ENCODE data around the gene ABCC5.

DNA sequence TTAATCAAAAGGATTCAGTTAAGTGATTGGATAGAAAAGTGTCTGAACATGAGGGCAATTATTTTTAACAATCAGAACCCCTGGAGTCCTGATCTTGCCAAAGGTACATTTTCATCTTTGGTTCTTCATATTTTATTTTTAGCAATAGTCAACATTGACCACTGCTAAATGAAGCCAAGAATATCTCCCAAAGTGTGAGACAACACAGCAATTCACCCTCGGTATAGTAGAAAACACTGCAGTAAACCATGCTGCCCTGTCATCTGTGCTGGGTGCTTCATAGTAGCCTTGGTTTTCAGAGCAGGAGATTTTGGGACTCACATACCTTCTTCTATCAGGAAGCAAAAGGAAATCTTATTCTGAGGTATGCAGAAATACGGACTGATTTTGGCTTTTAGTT lies 85.8 kb downstream of the ABCC5 start:
- TF ChIP-seq POLR2AphosphoS5 (IDR thresholded peaks at IDR 0.05; ENCODE audit: low read depth, low read length), result no peak
- no peak for TF ChIP-seq POLR2A (IDR thresholded peaks at IDR 0.05; ENCODE audit: low read depth, low read length)
- TF ChIP-seq SPI1 (IDR thresholded peaks at IDR 0.05; ENCODE audit: low read depth, low read length), result no peak
- TF ChIP-seq TAF1 (IDR thresholded peaks at IDR 0.05; ENCODE audit: low read depth, low read length), result no peak
